ENCODE data around the gene SMCP.

DNA sequence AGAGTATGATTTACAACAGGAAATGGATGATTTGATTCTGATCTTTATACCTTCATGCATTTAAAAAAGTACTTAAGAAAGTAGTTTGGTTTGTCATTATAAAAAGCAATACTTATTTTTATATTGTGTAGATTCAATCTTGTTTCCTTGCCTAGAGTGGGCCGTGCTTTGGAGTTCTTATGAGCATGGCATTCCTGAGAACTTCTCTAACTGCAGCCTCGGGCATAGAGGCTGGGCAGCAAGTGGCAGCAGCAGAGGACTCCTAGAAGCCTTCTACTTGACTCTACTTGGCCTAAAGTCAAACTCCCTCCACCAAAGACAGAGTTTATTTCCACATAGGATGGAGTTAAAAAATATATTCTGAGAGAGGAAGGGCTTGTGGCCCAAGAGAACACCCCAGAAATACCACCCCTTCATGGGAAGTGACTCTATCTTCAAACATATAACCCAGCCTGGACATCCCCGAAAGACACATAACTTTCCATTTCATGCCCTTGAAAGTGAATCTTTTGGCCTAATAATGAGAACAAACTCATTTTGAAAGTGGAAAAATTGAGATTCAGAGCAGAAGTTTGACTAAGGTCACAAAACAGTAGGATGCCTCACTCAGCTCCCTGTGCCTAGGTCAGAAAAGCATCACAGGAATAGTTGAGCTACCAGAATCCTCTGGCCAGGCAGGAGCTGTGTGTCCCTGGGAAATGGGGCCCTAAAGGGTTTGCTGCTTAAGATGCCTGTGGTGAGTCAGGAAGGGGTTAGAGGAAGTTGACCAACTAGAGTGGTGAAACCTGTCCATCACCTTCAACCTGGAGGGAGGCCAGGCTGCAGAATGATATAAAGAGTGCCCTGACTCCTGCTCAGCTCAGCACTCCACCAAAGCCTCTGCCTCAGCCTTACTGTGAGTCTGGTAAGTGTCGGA, 29.8 kb downstream of the SMCP start, which contains the start of gene IVL:
- TF ChIP-seq EZH2 (IDR thresholded peaks at IDR 0.05; ENCODE audit: low read length, unreplicated experiment) (no peak), EZH2phosphoT487 (IDR thresholded peaks at IDR 0.05; ENCODE audit: borderline replicate concordance, low read length) (no peak)
- TF ChIP-seq, protein P1, sequence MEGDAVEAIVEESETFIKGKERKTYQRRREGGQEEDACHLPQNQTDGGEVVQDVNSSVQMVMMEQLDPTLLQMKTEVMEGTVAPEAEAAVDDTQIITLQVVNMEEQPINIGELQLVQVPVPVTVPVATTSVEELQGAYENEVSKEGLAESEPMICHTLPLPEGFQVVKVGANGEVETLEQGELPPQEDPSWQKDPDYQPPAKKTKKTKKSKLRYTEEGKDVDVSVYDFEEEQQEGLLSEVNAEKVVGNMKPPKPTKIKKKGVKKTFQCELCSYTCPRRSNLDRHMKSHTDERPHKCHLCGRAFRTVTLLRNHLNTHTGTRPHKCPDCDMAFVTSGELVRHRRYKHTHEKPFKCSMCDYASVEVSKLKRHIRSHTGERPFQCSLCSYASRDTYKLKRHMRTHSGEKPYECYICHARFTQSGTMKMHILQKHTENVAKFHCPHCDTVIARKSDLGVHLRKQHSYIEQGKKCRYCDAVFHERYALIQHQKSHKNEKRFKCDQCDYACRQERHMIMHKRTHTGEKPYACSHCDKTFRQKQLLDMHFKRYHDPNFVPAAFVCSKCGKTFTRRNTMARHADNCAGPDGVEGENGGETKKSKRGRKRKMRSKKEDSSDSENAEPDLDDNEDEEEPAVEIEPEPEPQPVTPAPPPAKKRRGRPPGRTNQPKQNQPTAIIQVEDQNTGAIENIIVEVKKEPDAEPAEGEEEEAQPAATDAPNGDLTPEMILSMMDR (conservative IDR thresholded peaks at IDR 0.05; ENCODE audit: low read depth, low read length): no peak

Measured in PC-3 (cell line).